Activated CD4-positive, alpha-beta T cell treated with anti-CD3 and anti-CD28 coated beads, Interleukin-10, Interleukin-2, amounts not matched to agents 100 ng/mL and 50 ng/mL, durations not matched to agents 16 hours and 8 hours (primary cell): Measurements from ENCODE around the gene VGLL3.
A peak's percentile ranks its signal among the peaks of the same experiment; 100 is the strongest.
"Not testable (repeated sequence)": the region's sequence is repeated elsewhere in the genome, so short reads cannot be mapped to it uniquely, and the experiment has no call there.

ENCODE experiments used
- DNase-seq: peaks from one replicate; pipeline ENCODE4 v3.0.0-alpha.2; 2020

VGLL3 gene, protein sequence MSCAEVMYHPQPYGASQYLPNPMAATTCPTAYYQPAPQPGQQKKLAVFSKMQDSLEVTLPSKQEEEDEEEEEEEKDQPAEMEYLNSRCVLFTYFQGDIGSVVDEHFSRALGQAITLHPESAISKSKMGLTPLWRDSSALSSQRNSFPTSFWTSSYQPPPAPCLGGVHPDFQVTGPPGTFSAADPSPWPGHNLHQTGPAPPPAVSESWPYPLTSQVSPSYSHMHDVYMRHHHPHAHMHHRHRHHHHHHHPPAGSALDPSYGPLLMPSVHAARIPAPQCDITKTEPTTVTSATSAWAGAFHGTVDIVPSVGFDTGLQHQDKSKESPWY

DNA sequence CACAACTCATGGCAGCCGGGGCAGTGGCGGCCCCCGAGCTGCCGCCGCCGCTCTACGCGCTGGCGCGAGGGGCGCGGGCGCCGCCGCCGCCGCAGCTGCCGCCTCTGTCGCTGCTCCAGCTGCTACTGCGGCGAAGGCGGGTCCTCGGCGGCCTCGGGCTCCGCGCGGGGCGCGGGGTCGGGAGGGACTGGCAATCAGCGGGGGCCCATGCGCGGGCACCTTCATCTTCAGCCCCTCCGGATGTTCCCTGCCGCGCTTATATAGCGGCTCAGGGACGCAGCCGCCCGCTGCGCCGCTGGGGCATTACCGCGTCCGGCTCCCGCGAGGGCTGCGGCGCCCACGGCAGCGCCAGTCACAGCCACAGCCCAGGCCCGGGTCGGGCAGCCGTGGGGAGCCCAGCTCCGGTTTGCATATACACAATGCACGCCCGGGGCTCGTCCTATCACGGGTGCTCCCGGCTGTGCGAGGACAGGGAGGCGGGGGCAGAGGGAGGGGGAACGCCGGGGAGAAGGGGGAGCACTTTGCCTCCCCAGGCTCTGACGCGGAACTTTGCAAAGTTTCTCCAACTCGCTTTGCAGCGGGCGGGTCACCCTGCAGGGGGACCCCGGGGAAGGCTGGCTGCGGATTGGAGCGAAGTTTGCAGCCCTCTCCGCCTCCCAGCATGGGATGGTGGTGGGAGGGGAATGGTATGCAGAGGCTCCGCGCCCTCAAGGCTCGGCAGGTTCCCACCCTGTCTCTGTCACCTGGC, at the start of gene VGLL3:
TSS of gene VGLL3 (minus strand) at position 416 of the 748 bp plus-strand sequence. CDS start at position 10, 406 bp downstream.
- DNase-seq, result peak; percentile 2

DNA sequence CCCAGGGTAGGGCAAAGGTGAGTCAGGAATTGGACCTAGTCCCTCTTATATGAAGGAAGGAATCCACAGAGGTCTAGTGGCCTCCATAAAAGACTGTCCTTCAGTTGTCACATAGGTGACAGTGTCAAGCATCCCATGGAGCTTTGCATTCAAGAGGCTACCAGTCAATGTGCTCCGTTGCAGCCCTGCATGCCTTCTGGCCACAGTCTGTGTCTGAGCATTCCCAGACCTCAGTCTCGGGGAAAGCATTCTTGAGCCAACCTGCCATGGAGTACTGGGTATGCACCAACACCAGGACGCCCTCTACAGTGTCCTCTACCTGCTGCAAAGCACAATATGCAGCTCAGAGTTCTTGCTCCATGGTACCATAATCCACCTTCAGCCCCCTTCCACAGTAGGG, 46.7 kb upstream of the VGLL3 start:
- DNase-seq, result no peak

DNA sequence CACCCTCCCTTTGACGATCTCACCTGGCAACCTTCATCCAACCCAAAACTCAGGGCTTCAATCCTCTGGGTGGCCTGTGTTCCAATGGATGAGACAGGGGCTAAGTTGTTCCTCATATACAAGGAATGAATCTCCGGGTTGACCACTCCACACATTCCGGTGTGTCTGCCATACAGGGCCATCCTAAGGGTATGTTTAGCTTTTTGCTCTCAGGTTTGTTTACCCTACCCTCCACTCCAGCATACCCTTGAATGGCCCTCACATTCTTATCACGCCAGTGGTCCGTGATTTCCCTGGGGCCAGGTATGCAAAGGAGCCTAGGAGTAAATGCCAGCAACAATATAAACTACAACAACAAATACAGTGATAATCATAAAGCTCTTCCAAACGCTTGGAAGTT, 45.7 kb upstream of the VGLL3 start:
- DNase-seq, result no peak

DNA sequence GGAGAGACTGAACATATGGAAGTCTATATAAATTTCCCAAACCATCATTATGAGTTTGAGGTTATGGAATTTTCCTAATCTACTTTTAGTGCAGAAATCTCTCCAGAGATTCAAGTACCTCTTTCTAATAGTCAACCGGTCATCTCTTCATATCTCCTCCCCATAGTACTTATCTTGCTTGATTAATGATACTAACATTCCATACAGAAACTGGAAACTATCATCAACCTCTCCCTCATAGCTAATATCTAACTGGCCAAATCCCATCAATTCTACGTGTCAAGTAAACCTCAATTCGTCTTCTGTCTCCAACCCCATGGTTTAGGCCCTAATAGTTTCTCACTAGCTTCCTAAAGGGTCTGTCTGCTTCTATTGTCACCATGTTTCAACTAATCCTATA, 44.4 kb upstream of the VGLL3 start:
- DNase-seq, result no peak

DNA sequence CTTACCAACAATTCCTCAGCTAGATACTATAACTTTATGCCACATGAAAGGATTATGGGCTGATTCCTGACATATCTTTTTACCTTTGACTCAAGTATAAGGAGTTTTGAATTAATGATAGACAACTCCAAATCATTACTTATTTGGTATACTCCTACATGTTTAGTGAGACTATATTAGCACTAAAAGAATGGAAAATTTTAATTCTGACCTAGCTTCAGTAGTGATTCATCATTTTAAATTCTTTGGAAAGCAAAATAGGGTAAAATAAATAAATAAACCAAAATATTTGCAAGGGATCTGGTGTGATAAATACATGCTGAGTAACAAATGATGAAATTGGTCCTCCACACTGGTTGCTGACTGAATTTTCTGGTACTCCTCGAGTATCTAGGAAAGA, 42.3 kb upstream of the VGLL3 start:
- no peak for DNase-seq

DNA sequence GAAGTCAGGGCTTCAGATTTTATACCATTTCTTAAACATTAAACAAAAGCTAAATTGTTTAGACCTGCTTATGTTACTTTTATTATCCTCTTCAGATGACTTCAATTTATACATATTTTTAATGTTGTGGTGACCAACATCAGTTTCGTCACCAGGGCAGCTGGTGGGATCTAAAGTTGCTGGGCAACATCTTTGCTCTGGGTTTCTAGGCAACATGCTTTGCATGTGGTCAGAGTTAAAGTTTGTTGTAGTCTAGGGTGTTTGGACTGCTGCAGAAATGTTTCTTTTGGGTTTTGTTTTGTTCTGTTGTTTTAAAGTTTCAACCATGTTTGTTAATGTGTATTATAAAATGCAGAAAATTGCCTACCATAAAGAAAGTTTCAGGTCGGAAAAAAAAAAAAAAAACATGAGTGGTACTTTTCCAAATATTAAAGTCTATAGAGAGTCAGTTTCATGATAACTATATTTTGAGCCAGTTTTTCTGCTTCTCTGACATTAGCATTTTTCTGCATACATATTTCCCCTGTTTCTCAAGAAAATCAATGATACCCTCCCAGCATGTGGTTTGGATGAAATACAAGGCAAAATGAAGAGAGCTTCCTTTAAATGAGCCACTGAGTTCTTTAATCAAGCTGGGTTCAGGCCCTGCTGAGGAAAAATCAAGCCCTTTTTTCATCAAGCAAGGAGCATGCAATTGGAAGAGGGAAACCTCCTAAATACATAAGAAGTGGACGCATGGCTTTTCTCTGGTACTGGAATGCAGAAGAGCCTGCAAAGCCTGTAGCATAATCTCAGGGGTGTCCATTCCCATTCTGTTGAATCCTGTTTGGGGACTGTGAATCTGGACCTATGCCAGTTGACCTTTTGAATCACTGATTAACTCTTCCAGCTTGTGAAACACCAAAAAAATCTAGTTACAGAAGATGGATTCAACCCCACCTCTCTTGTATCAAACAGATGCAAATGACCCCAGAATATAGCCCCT, 35.0 kb upstream of the VGLL3 start:
- DNase-seq, result no peak

DNA sequence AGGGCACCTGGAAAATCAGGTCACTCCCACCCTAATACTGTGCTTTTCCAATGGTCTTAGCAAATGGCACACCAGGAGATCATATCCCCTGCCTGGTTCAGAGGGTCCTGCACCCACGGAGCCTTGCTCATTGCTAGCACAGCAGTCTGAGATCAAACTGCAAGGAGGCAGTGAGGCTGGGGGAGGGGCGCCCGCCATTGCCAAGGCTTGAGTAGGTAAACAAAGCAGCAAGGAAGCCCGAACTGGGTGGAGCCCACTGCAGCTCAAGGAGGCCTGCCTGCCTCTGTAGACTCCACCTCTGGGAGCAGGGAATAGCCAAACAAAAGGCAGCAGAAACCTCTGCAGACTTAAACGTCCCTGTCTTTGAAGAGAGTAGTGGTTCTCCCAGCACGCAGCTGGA, 26.4 kb upstream of the VGLL3 start:
- not testable (repeated sequence) for DNase-seq

DNA sequence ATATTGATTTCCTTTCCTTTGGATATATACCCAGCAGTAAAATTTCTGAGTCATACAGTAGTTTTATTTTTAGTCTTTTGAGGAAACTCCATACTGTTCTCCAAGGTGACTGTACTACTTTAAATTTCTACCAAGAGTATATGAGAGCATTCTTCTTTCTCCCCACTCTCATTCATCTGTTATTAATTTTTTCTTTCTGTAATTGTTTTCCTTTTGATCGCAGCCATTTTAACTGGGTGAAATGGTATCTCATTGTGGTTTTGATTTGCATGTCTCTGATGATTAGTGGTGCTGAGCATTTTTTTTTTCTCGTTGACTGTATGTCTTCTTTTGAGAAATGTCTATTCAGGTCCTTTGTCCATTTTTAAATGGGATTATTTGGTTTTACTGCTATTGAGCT, 18.3 kb upstream of the VGLL3 start:
- no peak for DNase-seq

DNA sequence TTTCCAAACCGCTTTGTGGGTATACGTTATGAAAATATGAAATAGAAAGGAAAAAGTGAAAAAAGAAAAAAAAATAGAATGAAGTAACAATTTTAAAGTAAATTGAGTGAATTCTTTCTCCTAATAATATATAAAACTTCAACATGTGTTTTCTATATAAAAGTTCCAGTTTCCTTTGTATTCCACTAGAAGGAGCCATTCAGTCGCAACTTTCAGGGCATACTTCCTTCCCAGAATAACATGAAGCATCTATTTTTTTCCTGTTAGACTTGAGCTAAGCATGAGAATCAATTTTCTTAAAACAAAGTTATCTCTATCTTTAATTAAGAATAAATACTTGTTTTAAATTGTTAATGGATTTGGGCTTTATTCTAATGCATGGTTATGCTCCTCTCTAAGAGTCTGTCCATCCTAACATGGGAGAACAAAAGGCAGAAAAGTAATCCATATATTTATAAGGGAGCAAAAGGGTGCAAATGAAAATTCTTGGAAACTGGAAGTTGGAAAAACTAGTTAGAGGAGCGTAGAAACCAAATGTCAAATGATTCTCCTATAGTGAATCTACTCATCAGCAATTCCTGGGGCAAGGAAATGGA, 16.0 kb upstream of the VGLL3 start:
- no peak for DNase-seq

DNA sequence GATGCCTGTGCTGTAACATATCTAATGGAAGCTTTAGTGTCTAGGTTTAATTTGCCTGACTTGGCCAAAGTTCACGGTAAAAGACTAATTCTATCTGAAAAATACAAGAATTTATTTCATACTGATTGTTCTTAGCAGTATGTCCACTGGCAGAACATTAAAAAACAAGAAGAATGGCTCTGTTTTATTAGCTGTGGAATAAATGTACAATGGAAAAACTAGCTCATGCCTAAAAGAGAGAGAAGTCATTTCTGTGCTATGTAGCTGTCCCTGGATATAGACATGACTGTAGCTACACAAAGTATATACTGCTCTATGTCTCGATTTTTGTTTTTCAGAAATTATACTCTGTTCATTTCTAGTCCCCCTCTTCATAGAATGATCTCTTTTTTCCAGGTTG, 13.9 kb upstream of the VGLL3 start:
- no peak for DNase-seq

DNA sequence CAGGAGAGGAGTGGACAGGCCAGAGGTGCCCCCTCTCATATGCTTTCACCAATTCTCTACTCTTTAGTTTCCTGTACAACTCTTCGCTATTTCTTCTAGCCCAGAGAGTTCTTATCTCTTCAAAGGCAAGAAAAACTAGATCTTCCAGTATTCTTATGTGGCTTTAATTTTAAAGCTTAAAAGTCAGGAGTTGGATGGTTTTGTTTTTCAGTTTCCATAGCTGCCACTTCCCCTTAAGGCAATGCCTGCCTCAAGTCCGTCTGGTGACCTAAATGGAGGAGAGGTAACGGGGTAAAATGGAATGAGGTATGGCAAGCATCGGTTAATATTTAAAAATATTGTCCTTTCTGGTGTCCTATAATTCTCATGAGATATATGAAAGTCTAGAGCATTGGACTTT, 11.4 kb upstream of the VGLL3 start:
- no peak for DNase-seq

DNA sequence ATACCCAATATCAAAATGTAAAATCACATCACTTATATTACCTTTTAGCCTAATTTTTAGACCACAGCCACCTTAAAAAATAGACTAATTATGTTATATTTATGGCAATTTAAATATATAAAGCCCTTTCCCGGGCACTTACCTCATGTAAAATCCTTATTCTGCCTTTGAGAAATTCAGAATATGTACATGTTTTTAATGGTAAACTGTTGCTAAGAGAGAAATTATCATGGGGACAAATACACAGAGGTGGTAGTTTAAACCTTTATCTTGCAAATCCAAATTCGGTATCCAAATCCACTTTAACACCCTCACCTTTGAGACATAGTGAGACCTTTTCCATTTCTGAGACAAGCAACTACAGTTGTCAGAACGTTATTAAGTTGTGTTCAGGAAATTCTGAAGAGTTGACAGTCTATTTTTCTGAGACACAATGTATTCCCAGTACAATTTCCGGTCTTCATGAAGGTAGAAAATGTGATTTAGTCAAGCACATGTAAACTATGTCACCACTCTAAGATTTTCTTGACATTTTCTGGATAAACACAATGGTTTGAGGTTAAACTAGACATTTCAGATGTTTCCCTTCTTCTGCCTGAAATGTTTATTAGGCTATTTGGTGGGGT, 10.6 kb upstream of the VGLL3 start:
- no peak for DNase-seq

DNA sequence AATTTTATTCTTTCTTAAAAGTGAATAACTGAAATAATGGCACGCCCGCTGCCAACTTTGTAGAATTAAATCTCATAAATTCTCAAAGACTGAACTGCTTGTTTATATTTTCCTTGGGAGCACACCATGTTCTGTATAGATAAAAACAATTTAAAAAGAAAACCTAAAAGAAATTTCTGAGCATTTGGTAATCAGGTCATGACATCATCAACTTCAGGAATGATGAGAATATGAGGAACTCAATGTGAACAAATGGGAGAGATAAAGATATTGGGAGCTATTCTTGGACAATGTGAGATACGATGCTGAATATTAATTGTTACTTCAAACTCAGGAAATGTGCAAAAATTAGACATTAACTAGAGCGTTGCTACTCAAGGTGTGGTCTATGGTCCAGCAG, 10.0 kb upstream of the VGLL3 start:
- DNase-seq, result no peak

DNA sequence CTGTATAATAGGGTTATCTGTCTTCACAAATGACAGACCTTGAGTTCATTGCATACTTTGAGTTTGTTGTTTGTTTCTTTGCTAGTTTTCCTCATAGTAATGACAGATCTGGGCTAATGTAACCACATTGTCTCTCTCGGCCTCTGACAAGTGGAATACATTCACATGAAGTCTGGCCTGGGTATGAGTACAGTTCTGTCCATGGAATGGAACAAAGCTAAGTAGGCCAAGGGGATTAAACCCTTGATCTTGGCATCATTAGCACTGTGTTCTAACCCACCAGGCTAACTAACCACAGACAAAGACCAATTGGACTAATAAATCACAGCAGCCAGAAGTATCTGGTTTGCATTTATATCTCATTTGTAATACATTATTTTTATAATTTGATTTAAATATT, 7.6 kb upstream of the VGLL3 start:
- DNase-seq, result no peak

DNA sequence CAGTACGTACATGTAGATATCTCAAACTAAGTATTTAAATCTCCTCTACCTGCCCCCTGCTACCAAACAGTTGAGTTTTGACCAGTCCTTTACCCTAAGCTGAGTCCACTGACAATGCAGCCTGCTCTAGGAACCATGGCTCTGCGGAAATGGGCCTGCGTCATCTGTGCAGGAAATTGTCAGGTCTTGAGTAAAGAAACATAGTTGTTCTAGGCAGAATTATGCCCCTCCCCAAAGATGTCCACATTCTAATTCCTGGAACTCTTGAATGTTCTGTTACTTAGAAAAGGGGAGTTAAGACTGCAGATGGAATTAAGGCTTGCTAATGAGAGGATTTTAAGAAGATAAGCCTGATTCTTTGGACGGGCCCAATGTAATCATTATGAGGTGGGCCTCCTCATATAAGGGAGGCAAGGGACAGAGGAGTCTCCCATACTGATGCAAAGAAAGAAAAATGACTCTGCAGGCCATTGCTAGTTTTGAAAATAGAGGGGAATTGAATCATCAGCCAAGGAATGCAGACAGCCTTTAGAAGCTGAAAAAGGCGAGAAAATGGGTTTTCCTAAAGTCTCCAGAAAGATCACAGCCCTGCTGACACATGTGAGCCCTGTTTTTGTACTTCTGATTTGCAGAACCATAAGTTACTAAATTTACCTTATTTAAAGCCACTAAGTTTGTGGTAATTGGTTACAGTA, 5.5 kb upstream of the VGLL3 start:
- DNase-seq, result no peak

DNA sequence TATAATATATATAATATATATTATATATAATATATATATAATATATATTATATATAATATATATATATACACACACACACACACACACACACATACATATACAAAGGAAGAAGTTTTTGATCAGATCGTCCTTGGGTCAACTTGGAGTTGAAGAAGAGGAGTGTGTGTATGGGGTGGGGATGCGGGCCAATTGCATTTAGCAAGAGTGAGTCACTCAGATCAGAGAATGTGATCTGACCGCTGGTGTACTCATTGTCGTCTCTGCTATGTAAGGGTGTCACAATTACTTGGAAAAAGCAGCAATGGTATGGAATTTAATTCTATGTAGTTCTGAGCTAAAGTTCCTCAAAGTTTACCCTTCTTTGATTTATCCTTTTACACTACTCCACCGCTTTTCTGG, 4.6 kb upstream of the VGLL3 start:
- DNase-seq, result no peak

DNA sequence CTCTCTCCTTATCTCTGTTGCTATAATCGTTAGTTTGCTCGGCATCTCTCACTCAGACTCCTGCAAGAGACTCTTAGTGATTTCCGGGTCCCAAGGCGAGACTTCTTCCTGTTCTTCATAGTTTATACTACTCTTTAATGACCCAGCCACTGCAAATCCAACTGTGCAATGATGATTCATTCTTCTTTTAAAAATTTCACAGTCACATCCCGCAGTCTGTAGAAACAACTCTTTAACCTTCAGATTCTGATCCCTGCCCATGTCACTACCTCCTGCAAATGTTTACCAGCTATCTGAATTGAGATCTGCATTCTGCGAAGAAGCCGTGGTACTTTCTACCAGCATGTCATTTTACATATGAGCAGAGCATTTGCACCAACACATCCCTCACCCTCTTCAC, 2.8 kb upstream of the VGLL3 start:
- DNase-seq, result no peak

DNA sequence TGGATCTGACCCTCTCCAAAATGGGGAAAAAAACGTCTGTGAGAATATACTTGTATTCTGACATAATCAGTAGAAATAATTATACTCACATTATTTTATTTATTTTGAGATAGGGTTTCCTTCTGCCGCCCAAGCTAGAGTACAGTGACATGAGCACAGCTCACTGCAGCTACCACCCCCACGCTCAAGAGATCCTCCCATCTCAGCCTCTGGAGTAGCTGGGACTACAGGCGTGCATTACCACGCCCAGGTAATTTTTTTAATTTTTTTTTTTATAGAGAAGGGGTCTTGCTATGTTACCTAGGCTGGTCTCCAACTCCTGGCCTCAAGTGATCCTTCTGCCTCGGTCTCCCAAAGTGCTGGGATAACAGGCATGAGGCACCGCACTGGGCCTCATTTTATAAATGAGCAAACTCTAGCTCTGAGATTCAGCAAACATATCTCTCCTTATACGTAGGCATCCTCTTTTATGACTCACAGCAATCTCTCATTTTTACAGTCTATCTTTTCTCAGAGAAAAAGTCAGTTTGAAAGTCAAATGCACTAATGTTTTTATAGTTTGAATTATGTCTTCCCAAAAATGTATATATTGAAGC, 989 bp upstream of the VGLL3 start:
- DNase-seq, result no peak

DNA sequence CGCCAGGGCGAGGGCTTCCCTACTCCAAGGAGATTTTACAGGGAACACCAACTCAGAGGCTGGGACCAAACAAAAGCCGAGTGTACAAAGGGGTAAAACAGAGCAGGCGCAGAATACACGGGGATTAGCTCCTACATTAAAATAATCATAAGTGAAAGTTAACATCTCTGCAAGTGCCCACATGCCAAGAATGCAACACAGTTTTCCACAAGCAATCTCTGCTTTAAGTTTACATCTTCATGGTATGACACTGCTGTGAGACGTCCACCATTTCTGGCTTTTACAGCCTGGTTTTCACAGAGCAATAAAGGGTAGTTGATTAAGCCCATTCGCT, 500 bp upstream of the VGLL3 start:
- no peak for DNase-seq

DNA sequence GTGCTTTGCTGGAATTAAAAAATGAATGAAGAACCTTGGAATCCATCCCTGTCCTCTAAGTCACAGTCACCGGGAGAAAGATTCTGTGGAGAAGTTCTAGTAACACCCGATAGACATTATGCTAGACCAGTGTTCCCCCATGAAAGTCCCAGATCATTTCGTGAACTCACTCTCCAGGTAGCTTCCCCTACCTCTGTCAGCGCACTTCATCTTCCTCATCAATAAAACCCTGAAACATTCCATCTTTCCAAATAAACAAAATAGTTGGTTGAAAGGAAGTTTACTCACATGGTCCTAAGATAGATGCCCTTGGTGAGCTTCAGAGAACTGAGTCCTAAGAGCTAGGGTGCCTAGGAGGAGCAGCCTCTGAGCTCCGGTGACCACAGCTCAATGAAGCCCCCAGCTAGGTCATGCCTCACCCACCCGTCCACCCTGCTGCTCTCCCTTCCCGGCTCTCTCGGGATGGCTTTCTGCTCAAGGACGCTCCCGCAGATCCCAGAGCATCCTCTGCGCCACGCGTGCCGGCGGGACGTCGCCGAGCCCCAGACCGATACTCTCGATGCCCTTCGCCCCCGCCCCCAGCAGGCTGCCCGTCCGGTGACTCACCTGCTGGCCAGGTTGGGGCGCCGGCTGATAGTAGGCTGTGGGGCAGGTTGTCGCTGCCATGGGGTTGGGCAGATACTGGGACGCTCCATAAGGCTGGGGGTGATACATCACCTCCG, 776 bp downstream of the VGLL3 start:
- no peak for DNase-seq

DNA sequence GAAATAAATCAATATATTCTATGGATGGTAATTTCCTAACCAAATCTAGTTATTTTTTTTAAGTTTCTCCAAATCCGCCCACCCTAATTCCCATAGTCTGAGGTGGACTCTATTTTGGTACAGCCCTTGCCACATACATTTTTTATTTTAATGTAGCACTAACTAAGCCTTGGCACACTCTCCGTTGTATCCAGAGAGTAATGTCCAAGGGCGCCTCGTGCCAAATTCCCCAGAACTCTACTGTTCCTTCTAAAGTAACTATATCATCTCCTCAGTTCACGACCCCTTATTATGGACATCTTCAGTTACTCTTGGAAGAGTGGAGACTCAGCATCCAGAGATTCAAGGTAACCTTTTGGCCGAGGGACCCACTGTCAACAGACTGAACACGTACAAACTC, 1.3 kb downstream of the VGLL3 start:
- DNase-seq, result no peak
